ENCODE data around the gene PUS7.

Gene PUS7

DNA sequence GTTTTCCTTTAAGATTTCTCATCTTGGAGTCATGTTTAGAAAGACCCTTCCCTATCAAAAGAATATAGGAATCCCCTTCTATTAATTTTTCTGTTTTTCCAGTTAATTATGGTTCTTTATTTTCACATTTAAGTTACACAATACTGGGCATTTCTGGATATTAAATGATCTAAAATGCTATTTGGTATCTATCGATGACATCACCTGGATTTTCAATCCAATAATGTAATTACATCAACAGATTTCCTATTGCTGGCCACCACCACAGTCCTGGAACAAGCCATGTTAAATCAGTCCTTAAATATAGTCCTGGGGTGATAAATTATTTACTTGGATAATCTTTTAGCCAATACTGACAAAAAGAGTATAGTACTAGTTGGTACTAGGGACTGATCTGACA, 48.0 kb downstream of the PUS7 start:
- TF ChIP-seq, protein P1, sequence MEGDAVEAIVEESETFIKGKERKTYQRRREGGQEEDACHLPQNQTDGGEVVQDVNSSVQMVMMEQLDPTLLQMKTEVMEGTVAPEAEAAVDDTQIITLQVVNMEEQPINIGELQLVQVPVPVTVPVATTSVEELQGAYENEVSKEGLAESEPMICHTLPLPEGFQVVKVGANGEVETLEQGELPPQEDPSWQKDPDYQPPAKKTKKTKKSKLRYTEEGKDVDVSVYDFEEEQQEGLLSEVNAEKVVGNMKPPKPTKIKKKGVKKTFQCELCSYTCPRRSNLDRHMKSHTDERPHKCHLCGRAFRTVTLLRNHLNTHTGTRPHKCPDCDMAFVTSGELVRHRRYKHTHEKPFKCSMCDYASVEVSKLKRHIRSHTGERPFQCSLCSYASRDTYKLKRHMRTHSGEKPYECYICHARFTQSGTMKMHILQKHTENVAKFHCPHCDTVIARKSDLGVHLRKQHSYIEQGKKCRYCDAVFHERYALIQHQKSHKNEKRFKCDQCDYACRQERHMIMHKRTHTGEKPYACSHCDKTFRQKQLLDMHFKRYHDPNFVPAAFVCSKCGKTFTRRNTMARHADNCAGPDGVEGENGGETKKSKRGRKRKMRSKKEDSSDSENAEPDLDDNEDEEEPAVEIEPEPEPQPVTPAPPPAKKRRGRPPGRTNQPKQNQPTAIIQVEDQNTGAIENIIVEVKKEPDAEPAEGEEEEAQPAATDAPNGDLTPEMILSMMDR (IDR thresholded peaks at IDR 0.05; ENCODE audit: insufficient read depth, missing control alignments) = no peak
- DNase-seq (ENCODE audit: insufficient read length, low spot score) (no peak), FAIRE-seq (no peak)

DNA sequence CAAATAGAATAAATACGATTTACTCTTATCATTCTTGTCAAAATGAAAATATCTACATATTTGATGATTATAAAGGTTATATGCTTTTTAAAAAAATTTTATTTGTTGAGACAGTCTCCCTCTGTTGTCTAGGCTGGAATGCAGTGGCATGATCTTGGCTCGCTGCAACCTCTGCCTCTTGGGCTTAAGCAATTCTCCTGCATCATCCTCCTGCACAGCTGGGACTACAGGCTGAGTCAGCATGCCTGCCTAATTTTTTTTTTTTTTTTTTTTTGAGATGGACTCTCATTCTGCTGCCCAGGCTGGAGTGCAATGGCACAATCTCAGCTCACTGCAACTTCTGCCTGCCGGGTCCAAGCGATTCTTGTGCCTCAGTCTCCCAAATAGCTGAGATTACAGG, 48.9 kb downstream of the PUS7 start:
- no peak for FAIRE-seq
- no peak for DNase-seq (ENCODE audit: insufficient read length, low spot score)
- TF ChIP-seq, protein P1 (IDR thresholded peaks at IDR 0.05; ENCODE audit: insufficient read depth, missing control alignments) = no peak

DNA sequence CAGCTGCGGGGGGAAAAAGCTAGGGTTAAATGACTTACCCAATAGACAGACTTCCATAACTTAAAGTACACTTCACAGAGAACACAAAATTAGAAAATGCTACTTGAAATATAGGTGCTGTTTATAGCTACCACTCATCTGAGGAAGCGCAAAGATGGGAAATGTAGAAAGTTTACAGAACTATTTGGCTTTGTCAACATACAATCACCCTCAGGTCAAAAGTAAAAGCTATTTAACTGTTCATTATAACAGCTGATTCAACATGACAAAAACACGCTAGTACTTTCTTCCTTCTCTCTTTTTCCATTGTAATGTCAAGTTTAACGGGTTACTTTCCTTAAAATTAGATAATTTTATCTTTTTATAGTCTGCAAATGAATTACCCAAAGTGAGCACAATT, 51.2 kb downstream of the PUS7 start:
- TF ChIP-seq, protein P1 (IDR thresholded peaks at IDR 0.05; ENCODE audit: insufficient read depth, missing control alignments) = no peak
- DNase-seq (ENCODE audit: insufficient read length, low spot score) = no peak
- FAIRE-seq = no peak

DNA sequence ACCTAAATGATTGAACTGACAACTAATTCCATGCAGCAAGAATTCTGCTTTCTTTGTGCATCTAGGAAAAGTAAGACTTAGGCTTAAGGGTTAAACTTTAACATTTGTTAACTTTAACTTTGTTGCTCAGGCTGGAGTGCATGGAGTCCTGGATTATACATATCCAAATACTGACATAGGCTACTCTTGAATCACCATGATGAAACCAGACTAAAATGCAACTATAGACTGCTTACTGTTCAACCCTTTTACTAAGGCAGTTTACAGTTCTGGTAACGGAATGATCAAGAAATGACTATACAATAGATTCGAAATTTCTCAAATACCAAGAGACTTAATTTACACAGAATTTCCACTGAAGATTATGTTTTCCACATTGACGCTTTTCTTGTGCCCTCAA, 52.0 kb downstream of the PUS7 start:
- DNase-seq (ENCODE audit: insufficient read length, low spot score) = no peak

DNA sequence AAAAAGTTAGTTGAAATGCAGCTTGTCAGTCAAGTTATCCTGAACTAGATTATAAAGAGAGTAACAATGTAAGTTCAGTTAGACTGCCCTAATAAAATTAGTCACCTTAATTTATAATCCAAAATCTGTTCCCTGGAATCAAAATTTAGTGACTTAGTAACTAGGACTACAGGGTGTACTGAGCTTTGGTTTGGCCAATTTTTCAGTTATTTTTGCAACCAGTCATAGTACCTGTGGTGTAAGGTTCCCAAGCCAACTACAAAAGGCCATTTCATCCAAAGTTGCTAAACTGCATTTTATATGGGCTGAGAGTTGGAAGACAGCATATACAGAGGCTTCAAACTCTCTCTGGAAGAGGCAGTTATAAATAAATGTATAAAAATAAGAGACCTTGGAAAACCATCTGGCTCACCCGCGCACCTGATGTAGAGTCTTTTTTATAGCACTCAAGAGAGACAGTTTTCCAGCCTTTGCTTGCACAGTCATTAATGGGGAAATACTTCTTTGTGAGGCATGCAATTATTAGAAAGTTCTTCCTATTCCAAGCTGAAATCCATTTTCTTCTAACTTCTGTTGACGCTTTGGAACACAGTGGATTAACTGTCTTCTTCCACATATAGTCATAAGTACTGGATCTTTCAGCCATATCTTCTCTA, 59.2 kb downstream of the PUS7 start:
- no peak for DNase-seq (ENCODE audit: insufficient read length, low spot score)
- TF ChIP-seq, protein P1 (IDR thresholded peaks at IDR 0.05; ENCODE audit: insufficient read depth, missing control alignments) = no peak
- no peak for FAIRE-seq

More for the DNA sequence above, 52.0 kb downstream of the PUS7 start:
- TF ChIP-seq, protein P1 (IDR thresholded peaks at IDR 0.05; ENCODE audit: insufficient read depth, missing control alignments) = no peak
- FAIRE-seq = no peak

DNA sequence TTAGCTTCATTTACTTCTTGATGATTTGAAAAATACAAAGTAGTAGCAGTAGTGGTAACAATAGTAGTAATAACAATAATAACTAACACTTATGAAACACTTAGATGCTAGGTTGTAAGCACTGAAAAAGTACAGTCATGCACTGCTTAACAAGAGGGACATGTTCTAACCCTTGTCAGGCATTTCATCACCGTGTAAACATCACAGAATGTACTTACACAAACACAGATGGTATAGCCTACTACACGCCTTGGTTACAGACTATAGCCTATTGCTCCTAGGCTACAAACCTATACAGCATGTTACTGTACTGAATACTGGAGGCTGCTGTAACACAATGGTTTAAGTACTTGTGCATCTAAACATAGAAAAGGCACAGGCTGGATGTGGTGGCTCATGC, 60.6 kb downstream of the PUS7 start:
- DNase-seq (ENCODE audit: insufficient read length, low spot score) (no peak), FAIRE-seq (no peak)
- TF ChIP-seq, protein P1 (IDR thresholded peaks at IDR 0.05; ENCODE audit: insufficient read depth, missing control alignments) = no peak

DNA sequence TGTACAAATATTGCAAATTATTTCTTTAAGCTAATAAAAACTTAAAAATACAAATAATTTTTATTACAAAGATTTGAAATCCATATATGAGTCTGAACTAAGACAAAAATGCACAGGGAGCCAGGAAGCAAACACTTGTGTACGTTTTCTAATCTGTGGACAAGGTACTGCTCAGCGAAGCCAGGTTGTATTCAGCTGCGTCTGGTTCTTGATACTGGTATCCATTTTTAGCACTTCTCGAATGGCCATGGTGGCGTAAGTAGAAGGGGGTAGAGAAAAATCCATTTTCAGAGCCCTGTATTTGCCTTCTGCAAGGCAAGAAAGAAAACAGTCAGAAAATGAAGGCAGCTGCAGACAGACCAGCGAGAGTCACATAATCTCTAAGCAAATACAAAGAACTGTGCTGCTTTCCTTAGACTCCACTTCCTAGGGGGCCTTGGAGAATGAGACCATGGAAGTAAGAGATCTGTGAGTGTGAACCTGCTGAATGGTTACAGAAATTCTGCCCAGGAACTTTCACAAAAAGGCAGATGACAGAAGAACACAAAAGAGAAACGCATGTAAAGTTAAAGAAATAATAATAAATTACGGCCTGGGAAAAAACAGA, 64.3 kb downstream of the PUS7 start:
- TF ChIP-seq, protein P1 (IDR thresholded peaks at IDR 0.05; ENCODE audit: insufficient read depth, missing control alignments) = no peak
- no peak for FAIRE-seq
- DNase-seq (ENCODE audit: insufficient read length, low spot score) = no peak
